ENCODE results near the gene UTP15. TPM values are rescaled to one million over a fixed set of nuclear protein-coding genes. Genes with fewer than 3 reads are reported as not detected.

The UTP15 gene
- total RNA-seq, 5 donors from 2014 or later (not counting 1 experiment from before 2014, with no cell fraction given): 21.6 to 40.6 (median 24.5) TPM

GRCh38 chr5:73631500-73631899 lies 66.0 kb downstream of the UTP15 start:
- Mint-ChIP-seq H3K27ac (no peak overlapping the region), H3K4me1 (peaks cover 0 to 6% (median 2%) of the 10 kb centered on the region in 3 donors), H3K36me3 (no peaks in the 10 kb centered on the region), H3K9me3 (no peaks in the 10 kb centered on the region), H3K4me3 (no peak overlapping the region), H3K27me3 (peaks cover 25 to 29% of the 10 kb centered on the region in 2 donors)
- H3K27ac ChIP-seq (ENCODE audit: low read length): no peak overlapping the region
- no peak for DNase-seq
- H3K36me3 ChIP-seq (ENCODE audit: control insufficient read depth in 2 of 2, extremely low read depth in 1 of 2, insufficient read depth in 1 of 2, low read length in 1 of 2): no peaks in the 10 kb centered on the region
- H3K27me3 ChIP-seq (replicated peaks in 1 of 2; ENCODE audit: control insufficient read depth in 2 of 2, extremely low read depth in 1 of 2, insufficient read depth in 2 of 2, low read length in 1 of 2): peaks cover 4 to 11% of the 10 kb centered on the region in 2 experiments
- no peaks in the 10 kb centered on the region for H3K9me3 ChIP-seq
- H3K4me1 ChIP-seq (ENCODE audit: control insufficient read depth in 1 of 2, extremely low read depth in 1 of 2, insufficient read depth in 2 of 2, low read length in 2 of 2): peaks cover 0 to 4% of the 10 kb centered on the region in 2 experiments
- H3K4me3 ChIP-seq (ENCODE audit: control insufficient read depth in 1 of 2, extremely low read depth in 1 of 2, low read length in 1 of 2): no peak overlapping the region
- ChIA-PET POLR2A (no interaction called here), CTCF (no interaction called here)
- no peak for ATAC-seq (replicated peaks in 1 of 4)

Other genes with a start within 250 kb of the UTP15 start
- gene FOXD1, start 117.0 kb upstream of the UTP15 start, total RNA-seq: under 1 TPM in 3 of 5 donors, not detected in 2; 0.20 to 0.68 (median 0.39) TPM
- 100 to 1,000 TPM; 585 to 688 (median 639) TPM for gene BTF3, start 67.3 kb upstream of the UTP15 start, total RNA-seq
- 10 to 100 TPM; 37.8 to 42.8 (median 39.7) TPM for gene ANKRA2, start 104 bp upstream of the UTP15 start, total RNA-seq
- gene ARHGEF28, start 60.5 kb downstream of the UTP15 start, total RNA-seq: under 1 TPM; 0.05 to 0.73 (median 0.36) TPM